ENCODE measurements around the gene HTR1D. TPM values are rescaled to one million over a fixed set of nuclear protein-coding genes. Genes with fewer than 3 reads are reported as not detected.

The HTR1D gene
- total and polyA plus RNA-seq, 4 donors = 0.05 TPM; not detected in 3

DNA sequence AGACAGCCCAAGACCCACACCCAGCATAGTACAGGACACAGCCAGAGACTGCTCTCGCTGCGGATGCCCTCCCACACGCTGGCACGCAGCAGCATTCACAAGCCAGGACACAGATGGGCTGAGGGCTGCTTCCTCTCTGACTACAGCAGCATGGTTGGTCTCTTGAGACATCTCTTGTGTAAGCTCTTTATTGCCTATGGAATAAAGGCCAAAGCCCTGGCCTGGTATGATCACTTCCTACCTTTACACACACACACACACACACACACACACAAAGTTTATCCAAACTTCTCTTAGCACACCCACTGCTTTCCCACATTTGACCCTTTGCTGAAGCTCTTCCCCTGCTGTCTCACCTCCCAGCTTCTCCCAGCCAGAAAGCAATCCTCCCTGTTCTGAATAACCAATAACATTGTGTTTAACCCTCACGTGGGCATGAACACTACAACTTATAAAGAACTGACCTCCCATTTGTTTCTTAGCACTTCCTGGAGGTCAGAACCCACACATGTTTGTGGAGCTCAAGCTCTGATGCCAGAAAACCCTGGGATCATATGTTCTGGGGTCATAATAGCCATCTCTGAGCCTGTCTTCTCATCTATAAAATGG, 47.5 kb downstream of the HTR1D start:
- 74% methylated on average over 5 of the region's 5 CpGs for WGBS
- TF ChIP-seq, protein P1, sequence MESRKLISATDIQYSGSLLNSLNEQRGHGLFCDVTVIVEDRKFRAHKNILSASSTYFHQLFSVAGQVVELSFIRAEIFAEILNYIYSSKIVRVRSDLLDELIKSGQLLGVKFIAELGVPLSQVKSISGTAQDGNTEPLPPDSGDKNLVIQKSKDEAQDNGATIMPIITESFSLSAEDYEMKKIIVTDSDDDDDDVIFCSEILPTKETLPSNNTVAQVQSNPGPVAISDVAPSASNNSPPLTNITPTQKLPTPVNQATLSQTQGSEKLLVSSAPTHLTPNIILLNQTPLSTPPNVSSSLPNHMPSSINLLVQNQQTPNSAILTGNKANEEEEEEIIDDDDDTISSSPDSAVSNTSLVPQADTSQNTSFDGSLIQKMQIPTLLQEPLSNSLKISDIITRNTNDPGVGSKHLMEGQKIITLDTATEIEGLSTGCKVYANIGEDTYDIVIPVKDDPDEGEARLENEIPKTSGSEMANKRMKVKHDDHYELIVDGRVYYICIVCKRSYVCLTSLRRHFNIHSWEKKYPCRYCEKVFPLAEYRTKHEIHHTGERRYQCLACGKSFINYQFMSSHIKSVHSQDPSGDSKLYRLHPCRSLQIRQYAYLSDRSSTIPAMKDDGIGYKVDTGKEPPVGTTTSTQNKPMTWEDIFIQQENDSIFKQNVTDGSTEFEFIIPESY (IDR thresholded peaks at IDR 0.05) = no peak
- TF ChIP-seq HNF4A (conservative IDR thresholded peaks at IDR 0.05) = no peak
- DNase-seq (ENCODE audit: low spot score) = no peak
- H3K9me3 ChIP-seq (ENCODE audit: control insufficient read depth in 4 of 4, low read length in 3 of 4) = no peaks in the 10 kb centered on the region
- no peak overlapping the region for H3K9ac ChIP-seq (ENCODE audit: low read depth in 1 of 2, low read length in 2 of 2)
- H3K36me3 ChIP-seq (ENCODE audit: control insufficient read depth in 4 of 4, insufficient read depth in 3 of 4, low read depth in 1 of 4, low read length in 3 of 4) = no peaks in the 10 kb centered on the region
- H3K27me3 ChIP-seq (ENCODE audit: control insufficient read depth in 4 of 4, insufficient read depth in 4 of 4, low read length in 3 of 4) = no peaks in the 10 kb centered on the region
- H3K4me1 ChIP-seq (ENCODE audit: control insufficient read depth in 4 of 4, insufficient read depth in 4 of 4, low read length in 3 of 4) = peaks cover 0 to 8% (median 6%) of the 10 kb centered on the region in 4 donors
- no peak overlapping the region for H3K27ac ChIP-seq (ENCODE audit: low read depth in 1 of 2, low read length in 2 of 2)
- H3K4me3 ChIP-seq (ENCODE audit: low read depth in 1 of 3, low read length in 3 of 3) = no peak overlapping the region

DNA sequence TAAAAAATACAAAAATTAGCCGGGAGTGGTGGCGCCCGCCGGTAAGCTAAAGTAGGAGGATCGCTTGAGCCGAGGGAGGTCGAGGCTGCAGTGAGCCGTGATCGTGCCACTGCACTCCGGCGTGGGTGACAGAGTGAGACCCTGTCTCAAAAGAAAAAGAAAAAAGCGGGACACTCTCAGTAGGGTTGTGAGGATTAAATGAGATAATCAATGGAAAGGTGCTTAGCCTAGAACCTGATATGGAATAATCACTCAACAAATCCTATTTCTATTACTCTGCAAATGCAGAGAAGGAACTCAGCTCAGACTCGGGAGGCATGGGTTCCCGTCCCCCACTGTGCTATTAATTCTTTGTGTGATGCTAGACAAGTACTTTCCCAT, 48.1 kb downstream of the HTR1D start:
- Histone ChIP-seq H3K9me3 (ENCODE audit: control insufficient read depth in 4 of 4, low read length in 3 of 4) (no peaks in the 10 kb centered on the region), H3K27me3 (ENCODE audit: control insufficient read depth in 4 of 4, insufficient read depth in 4 of 4, low read length in 3 of 4) (no peaks in the 10 kb centered on the region), H3K27ac (ENCODE audit: low read depth in 1 of 2, low read length in 2 of 2) (no peak overlapping the region), H3K9ac (ENCODE audit: low read depth in 1 of 2, low read length in 2 of 2) (no peak overlapping the region), H3K4me3 (ENCODE audit: low read depth in 1 of 3, low read length in 3 of 3) (peak overlapping the region in 1 of 3 donors; percentile 1), H3K36me3 (ENCODE audit: control insufficient read depth in 4 of 4, insufficient read depth in 3 of 4, low read depth in 1 of 4, low read length in 3 of 4) (no peaks in the 10 kb centered on the region), H3K4me1 (ENCODE audit: control insufficient read depth in 4 of 4, insufficient read depth in 4 of 4, low read length in 3 of 4) (peaks cover 0 to 8% (median 6%) of the 10 kb centered on the region in 4 donors)
- 61% methylated on average over 14 of the region's 14 CpGs for WGBS
- no peak for DNase-seq (ENCODE audit: low spot score)
- TF ChIP-seq FOXA1 (IDR thresholded peaks at IDR 0.05) (no peak), FOXA2 (IDR thresholded peaks at IDR 0.05) (no peak), SP1 (IDR thresholded peaks at IDR 0.05) (no peak)
- TF ChIP-seq, protein P2, sequence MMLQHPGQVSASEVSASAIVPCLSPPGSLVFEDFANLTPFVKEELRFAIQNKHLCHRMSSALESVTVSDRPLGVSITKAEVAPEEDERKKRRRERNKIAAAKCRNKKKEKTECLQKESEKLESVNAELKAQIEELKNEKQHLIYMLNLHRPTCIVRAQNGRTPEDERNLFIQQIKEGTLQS (IDR thresholded peaks at IDR 0.05) = no peak

DNA sequence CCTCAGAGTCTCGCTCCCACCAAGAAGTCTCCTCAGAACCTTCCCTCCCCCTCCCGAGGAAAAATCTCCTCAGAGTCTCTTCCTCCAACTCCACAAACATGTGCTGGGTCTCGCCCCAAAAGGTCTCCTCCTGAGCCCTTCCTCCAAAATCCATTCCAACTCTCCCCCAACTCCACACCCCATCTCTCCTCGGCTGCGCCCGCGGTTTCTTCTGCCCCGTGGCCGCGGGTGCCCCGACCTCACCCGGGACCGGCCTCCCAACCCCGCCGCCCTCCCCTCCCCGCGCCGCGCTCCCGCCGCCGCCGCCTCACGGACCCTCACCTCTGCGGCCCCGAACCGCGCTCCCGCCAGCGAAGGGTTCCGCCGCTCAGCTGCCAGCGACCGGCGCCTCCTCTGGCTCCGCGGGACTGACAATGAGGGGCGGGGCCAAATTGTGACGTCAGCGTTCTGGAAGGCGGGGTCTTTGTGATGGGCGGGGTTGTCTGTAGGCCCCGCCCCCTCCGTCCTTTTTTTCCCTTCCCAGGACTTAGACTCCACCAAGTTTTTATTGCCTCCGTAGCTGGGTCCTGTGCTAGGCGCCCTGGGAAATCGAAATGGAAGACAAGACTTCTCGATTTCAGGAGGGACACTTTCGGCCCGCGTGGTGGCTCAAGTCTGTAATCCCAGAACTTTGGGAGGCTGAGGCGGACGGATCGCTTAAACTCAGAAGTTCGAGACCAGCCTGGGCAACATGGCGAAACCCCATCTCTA, 48.7 kb downstream of the HTR1D start, which contains the start of gene LUZP1:
LUZP1 (minus strand) TSS at position 412 of the 750 bp plus-strand sequence.
- no peaks in the 10 kb centered on the region for H3K27me3 ChIP-seq (ENCODE audit: control insufficient read depth in 4 of 4, insufficient read depth in 4 of 4, low read length in 3 of 4)
- WGBS = 8% methylated on average over 56 of the region's 56 CpGs
- H3K36me3 ChIP-seq (ENCODE audit: control insufficient read depth in 4 of 4, insufficient read depth in 3 of 4, low read depth in 1 of 4, low read length in 3 of 4) = no peaks in the 10 kb centered on the region
- peaks cover 0 to 8% (median 6%) of the 10 kb centered on the region in 4 donors for H3K4me1 ChIP-seq (ENCODE audit: control insufficient read depth in 4 of 4, insufficient read depth in 4 of 4, low read length in 3 of 4)
- peak within 1 kb of the TSS; percentile 82 to 88 for H3K27ac ChIP-seq (ENCODE audit: low read depth in 1 of 2, low read length in 2 of 2)
- no peaks in the 10 kb centered on the region for H3K9me3 ChIP-seq (ENCODE audit: control insufficient read depth in 4 of 4, low read length in 3 of 4)
- peak; percentile 90 for DNase-seq (ENCODE audit: low spot score)
- peak within 1 kb of the TSS; percentile 62 to 65 for H3K9ac ChIP-seq (ENCODE audit: low read depth in 1 of 2, low read length in 2 of 2)
- H3K4me3 ChIP-seq (ENCODE audit: low read depth in 1 of 3, low read length in 3 of 3) = peak within 1 kb of the TSS; percentile 87 to 96 (median 88)
- TF ChIP-seq FOXA2 (IDR thresholded peaks at IDR 0.05) (no peak), RAD21 (IDR thresholded peaks at IDR 0.05) (peak in 1 of 2 donors; percentile 22), RXRA (IDR thresholded peaks at IDR 0.05) (no peak), YY1 (IDR thresholded peaks at IDR 0.05) (peak; percentile 55), SP1 (IDR thresholded peaks at IDR 0.05) (peak; percentile 50), NR2F2 (IDR thresholded peaks at IDR 0.05) (no peak), HNF4A (conservative IDR thresholded peaks at IDR 0.05) (peak in 1 of 2 donors; percentile 7), FOXA1 (IDR thresholded peaks at IDR 0.05) (no peak), JUND (IDR thresholded peaks at IDR 0.05) (no peak), GABPA (IDR thresholded peaks at IDR 0.05 in 1 of 2, conservative IDR thresholded peaks at IDR 0.05 in 1 of 2) (no peak), EGR1 (IDR thresholded peaks at IDR 0.05; ENCODE audit: low read depth in 2 of 2) (no peak), TAF1 (conservative IDR thresholded peaks at IDR 0.05) (peak; percentile 60), HNF4G (IDR thresholded peaks at IDR 0.05) (no peak)
- TF ChIP-seq, protein P1 (IDR thresholded peaks at IDR 0.05) = no peak
- TF ChIP-seq, protein P3, sequence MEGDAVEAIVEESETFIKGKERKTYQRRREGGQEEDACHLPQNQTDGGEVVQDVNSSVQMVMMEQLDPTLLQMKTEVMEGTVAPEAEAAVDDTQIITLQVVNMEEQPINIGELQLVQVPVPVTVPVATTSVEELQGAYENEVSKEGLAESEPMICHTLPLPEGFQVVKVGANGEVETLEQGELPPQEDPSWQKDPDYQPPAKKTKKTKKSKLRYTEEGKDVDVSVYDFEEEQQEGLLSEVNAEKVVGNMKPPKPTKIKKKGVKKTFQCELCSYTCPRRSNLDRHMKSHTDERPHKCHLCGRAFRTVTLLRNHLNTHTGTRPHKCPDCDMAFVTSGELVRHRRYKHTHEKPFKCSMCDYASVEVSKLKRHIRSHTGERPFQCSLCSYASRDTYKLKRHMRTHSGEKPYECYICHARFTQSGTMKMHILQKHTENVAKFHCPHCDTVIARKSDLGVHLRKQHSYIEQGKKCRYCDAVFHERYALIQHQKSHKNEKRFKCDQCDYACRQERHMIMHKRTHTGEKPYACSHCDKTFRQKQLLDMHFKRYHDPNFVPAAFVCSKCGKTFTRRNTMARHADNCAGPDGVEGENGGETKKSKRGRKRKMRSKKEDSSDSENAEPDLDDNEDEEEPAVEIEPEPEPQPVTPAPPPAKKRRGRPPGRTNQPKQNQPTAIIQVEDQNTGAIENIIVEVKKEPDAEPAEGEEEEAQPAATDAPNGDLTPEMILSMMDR (IDR thresholded peaks at IDR 0.05; ENCODE audit: low read depth, low read length, missing input control) = no peak
- TF ChIP-seq, protein P4, sequence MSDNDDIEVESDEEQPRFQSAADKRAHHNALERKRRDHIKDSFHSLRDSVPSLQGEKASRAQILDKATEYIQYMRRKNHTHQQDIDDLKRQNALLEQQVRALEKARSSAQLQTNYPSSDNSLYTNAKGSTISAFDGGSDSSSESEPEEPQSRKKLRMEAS (IDR thresholded peaks at IDR 0.05) = no peak
- TF ChIP-seq, protein P2 (IDR thresholded peaks at IDR 0.05) = no peak
